ENCODE results near the gene MAPKAP1. TPM values are rescaled to one million over a fixed set of nuclear protein-coding genes. Genes with fewer than 3 reads are reported as not detected.

Gene MAPKAP1
- polyA plus RNA-seq, 3 donors = 39.9 to 57.5 (median 44.1) TPM

- Histone ChIP-seq H3K9me3 (replicated peaks in 1 of 2; ENCODE audit: control insufficient read depth in 1 of 2, insufficient read depth in 1 of 2, low read length in 2 of 2) (no peaks in the 10 kb centered on the region), H3K27me3 (ENCODE audit: control insufficient read depth in 2 of 2, insufficient read depth in 2 of 2, low read length in 2 of 2) (no peaks in the 10 kb centered on the region), H3K36me3 (replicated peaks in 1 of 2; ENCODE audit: control insufficient read depth in 1 of 2, insufficient read depth in 2 of 2, low read length in 2 of 2) (no peaks in the 10 kb centered on the region), H3K9ac (ENCODE audit: insufficient read depth, low read length, poor library complexity, severe bottlenecking) (no peak overlapping the region), H3K27ac (ENCODE audit: low read depth in 1 of 2, low read length in 2 of 2) (no peak overlapping the region), H3K79me2 (ENCODE audit: insufficient read depth, low read length) (peaks cover 64% of the 10 kb centered on the region), H2AFZ (ENCODE audit: insufficient read depth, low read depth, low read length, poor library complexity, severe bottlenecking) (no peak overlapping the region), H3K4me3 (replicated peaks in 1 of 3; ENCODE audit: low read depth in 2 of 3, low read length in 3 of 3) (no peak overlapping the region), H3K4me1 (ENCODE audit: control insufficient read depth in 1 of 2, insufficient read depth in 2 of 2, low read length in 2 of 2) (peaks cover 12 to 21% of the 10 kb centered on the region in 2 donors), H3K4me2 (replicated peaks; ENCODE audit: extremely low read depth, low read length, poor library complexity, severe bottlenecking) (no peak overlapping the region), H4K20me1 (ENCODE audit: insufficient read depth, low read length) (peaks cover 3% of the 10 kb centered on the region)
- H3K4me1 Mint-ChIP-seq = peaks cover 39% of the 10 kb centered on the region
- H3K27me3 Mint-ChIP-seq (ENCODE audit: low read depth in 3 of 3) = no peaks in the 10 kb centered on the region
- TF ChIP-seq, protein P1, sequence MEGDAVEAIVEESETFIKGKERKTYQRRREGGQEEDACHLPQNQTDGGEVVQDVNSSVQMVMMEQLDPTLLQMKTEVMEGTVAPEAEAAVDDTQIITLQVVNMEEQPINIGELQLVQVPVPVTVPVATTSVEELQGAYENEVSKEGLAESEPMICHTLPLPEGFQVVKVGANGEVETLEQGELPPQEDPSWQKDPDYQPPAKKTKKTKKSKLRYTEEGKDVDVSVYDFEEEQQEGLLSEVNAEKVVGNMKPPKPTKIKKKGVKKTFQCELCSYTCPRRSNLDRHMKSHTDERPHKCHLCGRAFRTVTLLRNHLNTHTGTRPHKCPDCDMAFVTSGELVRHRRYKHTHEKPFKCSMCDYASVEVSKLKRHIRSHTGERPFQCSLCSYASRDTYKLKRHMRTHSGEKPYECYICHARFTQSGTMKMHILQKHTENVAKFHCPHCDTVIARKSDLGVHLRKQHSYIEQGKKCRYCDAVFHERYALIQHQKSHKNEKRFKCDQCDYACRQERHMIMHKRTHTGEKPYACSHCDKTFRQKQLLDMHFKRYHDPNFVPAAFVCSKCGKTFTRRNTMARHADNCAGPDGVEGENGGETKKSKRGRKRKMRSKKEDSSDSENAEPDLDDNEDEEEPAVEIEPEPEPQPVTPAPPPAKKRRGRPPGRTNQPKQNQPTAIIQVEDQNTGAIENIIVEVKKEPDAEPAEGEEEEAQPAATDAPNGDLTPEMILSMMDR (IDR thresholded peaks at IDR 0.05) = no peak
- DNase-seq = no peak
- H3K9me3 Mint-ChIP-seq = peaks cover 0 to 2% (median 0%) of the 10 kb centered on the region in 7 donors
- intact Hi-C loops (cut with micrococcal nuclease) = no loop called here
- no peak overlapping the region for H3K27ac Mint-ChIP-seq
- no peak overlapping the region for H3K4me3 Mint-ChIP-seq
- WGBS (ENCODE audit: insufficient coverage) = no CpG with 5 or more reads among the region's 4 CpGs
- H3K36me3 Mint-ChIP-seq = peaks cover 12 to 14% of the 10 kb centered on the region in 2 donors
Measured at GRCh38 chr9:125639057-125639456, 68.0 kb downstream of the MAPKAP1 start.

DNA sequence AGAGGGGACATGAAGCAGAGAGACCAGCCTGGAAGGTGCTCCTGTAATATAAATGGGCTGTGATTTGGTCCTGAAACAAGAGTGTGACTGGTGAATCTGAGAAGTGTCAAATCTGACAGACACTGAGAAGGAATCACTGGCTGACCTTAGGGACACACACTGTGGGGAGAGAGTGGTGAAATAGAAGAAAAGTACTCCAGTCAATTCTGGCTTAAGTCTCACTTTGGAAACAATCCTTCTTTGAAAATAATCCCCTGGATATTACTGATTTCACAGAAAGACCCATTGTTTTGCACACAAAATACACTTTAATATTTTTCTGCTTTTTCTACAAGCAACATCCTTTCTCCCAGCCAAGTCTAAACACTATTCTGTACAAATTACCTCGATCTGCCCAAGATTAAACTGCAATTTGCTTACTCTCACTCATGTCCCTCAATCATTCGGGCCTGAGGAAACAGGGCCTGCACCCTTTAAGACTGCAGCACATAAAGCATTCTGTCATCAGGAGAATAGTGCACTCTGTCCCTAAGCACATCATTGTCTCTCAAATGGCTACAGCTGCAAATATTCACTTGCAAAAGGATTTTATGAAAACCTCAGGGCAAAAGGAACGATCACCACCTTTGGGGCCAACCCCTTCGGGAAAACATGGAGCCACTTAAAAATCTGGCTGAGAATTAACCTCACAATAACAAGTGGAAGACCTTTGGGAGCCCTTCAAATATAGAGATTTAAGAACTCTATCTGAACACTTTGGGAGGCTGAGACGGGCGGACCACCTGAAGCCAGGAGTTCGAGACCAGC is 68.6 kb downstream of the MAPKAP1 start:
- Histone ChIP-seq H3K9me3 (replicated peaks in 1 of 2; ENCODE audit: control insufficient read depth in 1 of 2, insufficient read depth in 1 of 2, low read length in 2 of 2) (no peaks in the 10 kb centered on the region), H3K9ac (ENCODE audit: insufficient read depth, low read length, poor library complexity, severe bottlenecking) (no peak overlapping the region), H4K20me1 (ENCODE audit: insufficient read depth, low read length) (peaks cover 6% of the 10 kb centered on the region), H3K4me2 (replicated peaks; ENCODE audit: extremely low read depth, low read length, poor library complexity, severe bottlenecking) (no peak overlapping the region), H3K4me3 (replicated peaks in 1 of 3; ENCODE audit: low read depth in 2 of 3, low read length in 3 of 3) (no peak overlapping the region), H3K27ac (ENCODE audit: low read depth in 1 of 2, low read length in 2 of 2) (no peak overlapping the region), H3K27me3 (ENCODE audit: control insufficient read depth in 2 of 2, insufficient read depth in 2 of 2, low read length in 2 of 2) (no peaks in the 10 kb centered on the region), H3K36me3 (replicated peaks in 1 of 2; ENCODE audit: control insufficient read depth in 1 of 2, insufficient read depth in 2 of 2, low read length in 2 of 2) (no peaks in the 10 kb centered on the region), H3K4me1 (ENCODE audit: control insufficient read depth in 1 of 2, insufficient read depth in 2 of 2, low read length in 2 of 2) (peaks cover 18 to 27% of the 10 kb centered on the region in 2 donors), H3K79me2 (ENCODE audit: insufficient read depth, low read length) (peaks cover 60% of the 10 kb centered on the region), H2AFZ (ENCODE audit: insufficient read depth, low read depth, low read length, poor library complexity, severe bottlenecking) (no peak overlapping the region)
- Mint-ChIP-seq H3K9me3 (peaks cover 0 to 2% (median 0%) of the 10 kb centered on the region in 7 donors), H3K4me1 (peaks cover 43% of the 10 kb centered on the region), H3K4me3 (no peak overlapping the region), H3K27ac (peak overlapping the region in 2 of 7 donors; percentile 19 to 21), H3K36me3 (peaks cover 9 to 14% of the 10 kb centered on the region in 2 donors), H3K27me3 (ENCODE audit: low read depth in 3 of 3) (no peaks in the 10 kb centered on the region)
- TF ChIP-seq, protein P1 (IDR thresholded peaks at IDR 0.05) = no peak
- intact Hi-C loops (cut with micrococcal nuclease) = no loop called here
- no peak for DNase-seq
- 92% methylated on average over 4 of the region's 7 CpGs for WGBS (ENCODE audit: insufficient coverage)
